Liver (tissue), 9 donors: ENCODE measurements around the gene RAE1. TPM values are rescaled to one million over a fixed set of nuclear protein-coding genes. Genes with fewer than 3 reads are reported as not detected.

Experiments used
- DNase-seq: peaks from one replicate; pipeline ENCODE4 v3.0.0-alpha.2; 2017; ENCODE audit warnings: low spot score
- H3K27ac ChIP-seq, 2 donors: one replicate each; pipeline ENCODE4 v1.7.0; 2013; ENCODE audit warnings: inconsistent platforms in 2 of 2, low read length in 2 of 2, control low read depth in 1 of 2, low read depth in 1 of 2, mild to moderate bottlenecking in 1 of 2
- H3K27me3 ChIP-seq, 4 donors: one replicate each; pipeline versions ENCODE4 v1.6.1 to v1.7.0; 2013; ENCODE audit warnings: low read length in 3 of 4, inconsistent platforms in 1 of 4, mild to moderate bottlenecking in 1 of 4, moderate library complexity in 1 of 4; ENCODE audit not compliant: control insufficient read depth in 4 of 4, insufficient read depth in 4 of 4
- H3K36me3 ChIP-seq, 4 donors: one replicate each; pipeline versions ENCODE4 v1.6.1 to v1.7.0; 2013; ENCODE audit warnings: low read length in 3 of 4, mild to moderate bottlenecking in 3 of 4, low read depth in 1 of 4, moderate library complexity in 1 of 4; ENCODE audit not compliant: control insufficient read depth in 4 of 4, insufficient read depth in 3 of 4
- H3K4me1 ChIP-seq, 4 donors: one replicate each; pipeline versions ENCODE4 v1.6.1 to v1.7.0; 2013; ENCODE audit warnings: low read length in 3 of 4, mild to moderate bottlenecking in 3 of 4, moderate library complexity in 1 of 4; ENCODE audit not compliant: control insufficient read depth in 4 of 4, insufficient read depth in 4 of 4
- H3K4me3 ChIP-seq, 3 donors: one replicate each; pipeline versions ENCODE4 v1.6.1 to v1.7.0; 2013; ENCODE audit warnings: low read length in 3 of 3, control low read depth in 1 of 3, low read depth in 1 of 3, mild to moderate bottlenecking in 1 of 3
- H3K9ac ChIP-seq, 2 donors: one replicate each; pipeline ENCODE4 v1.7.0; 2013; ENCODE audit warnings: low read length in 2 of 2, mild to moderate bottlenecking in 2 of 2, moderate library complexity in 2 of 2, control low read depth in 1 of 2, low read depth in 1 of 2
- H3K9me3 ChIP-seq, 4 donors: one replicate each; pipeline versions ENCODE4 v1.6.1 to v1.7.0; 2013; ENCODE audit warnings: low read length in 3 of 4; ENCODE audit not compliant: control insufficient read depth in 4 of 4
- EGR1 ChIP-seq, 2 donors: IDR thresholded peaks; 2 replicates each; pipeline ENCODE4 v1.6.1; 2016 to 2018; ENCODE audit warnings: antibody characterized with exemption in 2 of 2, low read depth in 2 of 2
- FOXA1 ChIP-seq: IDR thresholded peaks from 2 replicates; pipeline ENCODE4 v1.6.1; 2016; ENCODE audit warnings: antibody characterized with exemption
- FOXA2 ChIP-seq: IDR thresholded peaks from 2 replicates; pipeline ENCODE4 v1.6.1; 2016; ENCODE audit warnings: antibody characterized with exemption
- GABPA ChIP-seq, 2 donors: IDR thresholded peaks in 1 of 2; conservative IDR thresholded peaks in 1 of 2; 2 replicates each; pipeline ENCODE4 v1.6.1; 2016; ENCODE audit warnings: antibody characterized with exemption in 2 of 2, mild to moderate bottlenecking in 1 of 2, moderate library complexity in 1 of 2
- HNF4A ChIP-seq, 2 donors: conservative IDR thresholded peaks; 2 replicates each; pipeline ENCODE4 v1.6.1; 2016; ENCODE audit warnings: antibody characterized with exemption in 2 of 2, mild to moderate bottlenecking in 2 of 2
- HNF4G ChIP-seq: IDR thresholded peaks from 2 replicates; pipeline ENCODE4 v1.6.1; 2016; ENCODE audit warnings: antibody characterized with exemption
- JUND ChIP-seq, 2 donors: IDR thresholded peaks; 2 replicates each; pipeline ENCODE4 v1.6.1; 2016; ENCODE audit warnings: antibody characterized with exemption in 2 of 2
- RAD21 ChIP-seq, 2 donors: IDR thresholded peaks; 2 replicates each; pipeline ENCODE4 v1.6.1; 2016; ENCODE audit warnings: antibody characterized with exemption in 2 of 2, mild to moderate bottlenecking in 2 of 2
- RXRA ChIP-seq, 2 donors: IDR thresholded peaks; 2 replicates each; pipeline ENCODE4 v1.6.1; 2017 to 2018; ENCODE audit warnings: antibody characterized with exemption in 2 of 2, mild to moderate bottlenecking in 1 of 2
- SP1 ChIP-seq: IDR thresholded peaks from 2 replicates; pipeline ENCODE4 v1.6.1; 2018; ENCODE audit warnings: antibody characterized with exemption, mild to moderate bottlenecking
- TAF1 ChIP-seq: conservative IDR thresholded peaks from 2 replicates; pipeline ENCODE4 v1.6.1; 2016; ENCODE audit warnings: antibody characterized with exemption, mild to moderate bottlenecking
- YY1 ChIP-seq: IDR thresholded peaks from 2 replicates; pipeline ENCODE4 v1.6.1; 2016; ENCODE audit warnings: antibody characterized with exemption, mild to moderate bottlenecking
- WGBS: extraction: QIAGEN DNeasy Blood & Tissue Kit; methylation state at CpG from one replicate; pipeline ENCODE4 v1.1.7; 2013; 5-methylcytosine and 5-hydroxymethylcytosine counted together
- polyA plus RNA-seq, 2 donors: library from polyadenylated mRNA; stranded (reverse) in 1 of 2; unstranded in 1 of 2; fragments of 200-250 nt in 1 of 2; fragments of >200 nt in 1 of 2; fragmentation: Nextera tagmentation in 1 of 2; extraction: Ambion mirVana in 1 of 2; gene quantifications; one replicate each; pipeline versions ENCODE4 v1.2.1 to v1.2.3, GENCODE V29; 2013 to 2015
- total RNA-seq, 2 donors: library from RNA; depleted of rRNA; stranded (reverse); fragments of >200 nt; gene quantifications; one replicate each; pipeline ENCODE4 v1.2.3, GENCODE V29; 2014
- TF ChIP-seq, protein P1 (sequence below): IDR thresholded peaks from 2 replicates; pipeline ENCODE4 v1.6.1; 2016; ENCODE audit warnings: antibody characterized with exemption
- TF ChIP-seq, protein P2 (sequence below): IDR thresholded peaks from 2 replicates; pipeline ENCODE4 v1.6.1; 2016; ENCODE audit warnings: antibody characterized with exemption, mild to moderate bottlenecking
- TF ChIP-seq, protein P3 (sequence below): IDR thresholded peaks from 2 replicates; pipeline ENCODE4 v1.6.1; 2016; ENCODE audit warnings: antibody characterized with exemption
- TF ChIP-seq, protein P4 (sequence below): fragments of 150-350 bp; IDR thresholded peaks from 2 replicates; pipeline ENCODE4 v1.5.1; 2017; ENCODE audit warnings: improper control_type of control experiment, low read depth, low read length; ENCODE audit not compliant: missing input control
- donor health status: healthy.
- donor health status: healthy.
- donor health status: healthy.
- donor health status: healthy.
- donor health status: healthy.

RAE1 gene
- total and polyA plus RNA-seq, 4 donors: 10.0 to 15.5 (median 13.5) TPM

DNA sequence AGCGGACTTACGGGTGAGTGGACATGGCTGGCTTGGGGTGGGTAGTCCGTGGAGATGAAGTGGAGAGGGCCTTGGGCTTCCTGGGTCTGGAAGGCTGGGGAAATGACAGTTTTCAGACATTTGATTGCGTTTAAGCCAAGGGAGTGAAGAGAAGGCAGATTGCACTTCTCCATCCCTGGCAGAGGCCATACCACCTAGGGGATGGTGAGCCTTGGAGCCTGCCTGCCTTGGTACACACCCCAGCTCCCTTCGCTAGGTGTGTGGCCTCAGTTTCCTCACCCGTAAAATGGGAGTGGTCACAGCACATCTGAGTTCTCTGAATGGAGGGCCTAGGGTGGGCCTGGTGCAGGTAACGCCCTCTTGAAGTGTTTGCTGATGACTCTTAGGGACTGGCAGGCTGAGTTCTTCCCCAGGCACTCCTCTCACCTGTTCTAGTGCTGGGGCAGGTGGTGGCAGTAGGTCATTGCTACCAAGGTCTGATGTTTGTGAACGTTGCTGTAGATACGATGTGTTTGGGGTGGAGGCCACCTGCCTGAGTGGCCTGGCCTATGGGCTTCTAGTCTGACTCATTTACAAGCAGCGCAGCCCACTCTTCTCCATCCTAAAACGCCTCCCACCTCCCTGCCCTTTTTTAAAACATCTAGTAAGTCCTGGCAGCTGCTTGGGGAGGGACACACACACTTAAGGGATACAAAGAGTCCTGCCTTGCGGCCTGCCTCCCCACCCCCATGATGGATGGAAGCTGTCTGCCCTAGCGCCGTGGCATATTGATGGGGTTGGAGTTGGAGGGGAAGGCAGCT lies 42.5 kb downstream of the RAE1 start:
- peaks cover 5 to 23% (median 16%) of the 10 kb centered on the region in 4 donors for H3K4me1 ChIP-seq
- DNase-seq: no peak
- WGBS: 85% methylated on average over 14 of the region's 14 CpGs

DNA sequence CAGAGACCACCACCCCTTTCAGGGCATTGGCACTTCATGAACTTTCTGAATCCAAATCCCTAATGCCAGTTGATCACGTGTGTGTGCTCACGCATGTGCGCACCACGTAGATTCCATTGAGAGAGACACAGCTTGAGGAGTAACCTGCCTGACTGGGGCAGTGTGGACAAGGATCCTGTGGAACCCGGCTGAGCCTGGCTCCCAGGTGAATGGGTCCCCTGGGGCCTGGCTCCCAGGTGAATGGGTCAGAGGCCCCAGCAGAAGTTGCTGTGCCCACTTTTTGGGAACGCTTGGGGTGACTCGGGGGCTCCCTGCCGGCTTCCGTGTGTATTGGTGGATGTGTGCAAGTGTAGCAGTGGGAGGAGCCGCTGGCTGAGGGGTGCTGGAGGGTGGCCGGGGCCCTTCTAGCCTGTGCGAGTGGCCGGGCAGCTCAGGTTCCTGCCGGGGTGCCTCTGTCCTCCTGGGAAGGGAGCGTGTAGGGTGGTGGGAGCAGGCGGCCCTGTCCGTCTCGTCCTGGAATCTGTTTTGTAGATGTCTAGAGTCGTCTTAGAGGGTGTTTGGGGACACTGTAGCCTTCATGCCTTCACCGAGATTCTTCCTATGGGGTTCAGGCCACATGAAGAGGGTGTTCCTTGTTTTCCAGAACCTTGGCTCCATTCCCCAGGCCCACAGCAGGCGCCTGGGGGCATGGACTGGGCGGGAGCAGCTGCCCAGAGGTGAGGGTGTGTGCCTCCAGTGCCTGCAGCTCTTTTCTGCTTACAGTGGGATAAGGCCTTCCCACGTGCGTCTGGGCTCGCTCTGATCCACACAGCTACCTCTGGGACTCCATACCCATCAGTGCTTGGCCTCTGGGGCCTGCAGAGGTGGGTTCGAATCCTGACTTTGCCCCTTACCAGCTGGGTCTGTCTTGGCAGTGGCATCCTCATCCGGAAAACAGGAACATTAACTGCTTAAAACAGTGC lies 43.3 kb downstream of the RAE1 start:
- no peak for DNase-seq
- Histone ChIP-seq H3K4me1 (peaks cover 7 to 30% (median 17%) of the 10 kb centered on the region in 4 donors), H3K4me3 (no peak overlapping the region), H3K9ac (no peak overlapping the region), H3K27ac (no peak overlapping the region), H3K9me3 (no peaks in the 10 kb centered on the region), H3K27me3 (no peaks in the 10 kb centered on the region), H3K36me3 (peaks cover 5 to 15% (median 8%) of the 10 kb centered on the region in 4 donors)
- TF ChIP-seq SP1 (no peak), RAD21 (IDR thresholded peaks at IDR 0.05) (no peak), FOXA1 (no peak), EGR1 (IDR thresholded peaks at IDR 0.05; ENCODE audit: low read depth in 2 of 2) (no peak), HNF4A (conservative IDR thresholded peaks at IDR 0.05) (no peak), GABPA (IDR thresholded peaks at IDR 0.05 in 1 of 2, conservative IDR thresholded peaks at IDR 0.05 in 1 of 2) (no peak), FOXA2 (no peak), JUND (IDR thresholded peaks at IDR 0.05) (no peak), YY1 (no peak), RXRA (IDR thresholded peaks at IDR 0.05) (no peak), HNF4G (no peak), TAF1 (no peak)
- TF ChIP-seq, protein P1, sequence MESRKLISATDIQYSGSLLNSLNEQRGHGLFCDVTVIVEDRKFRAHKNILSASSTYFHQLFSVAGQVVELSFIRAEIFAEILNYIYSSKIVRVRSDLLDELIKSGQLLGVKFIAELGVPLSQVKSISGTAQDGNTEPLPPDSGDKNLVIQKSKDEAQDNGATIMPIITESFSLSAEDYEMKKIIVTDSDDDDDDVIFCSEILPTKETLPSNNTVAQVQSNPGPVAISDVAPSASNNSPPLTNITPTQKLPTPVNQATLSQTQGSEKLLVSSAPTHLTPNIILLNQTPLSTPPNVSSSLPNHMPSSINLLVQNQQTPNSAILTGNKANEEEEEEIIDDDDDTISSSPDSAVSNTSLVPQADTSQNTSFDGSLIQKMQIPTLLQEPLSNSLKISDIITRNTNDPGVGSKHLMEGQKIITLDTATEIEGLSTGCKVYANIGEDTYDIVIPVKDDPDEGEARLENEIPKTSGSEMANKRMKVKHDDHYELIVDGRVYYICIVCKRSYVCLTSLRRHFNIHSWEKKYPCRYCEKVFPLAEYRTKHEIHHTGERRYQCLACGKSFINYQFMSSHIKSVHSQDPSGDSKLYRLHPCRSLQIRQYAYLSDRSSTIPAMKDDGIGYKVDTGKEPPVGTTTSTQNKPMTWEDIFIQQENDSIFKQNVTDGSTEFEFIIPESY: no peak
- TF ChIP-seq, protein P2, sequence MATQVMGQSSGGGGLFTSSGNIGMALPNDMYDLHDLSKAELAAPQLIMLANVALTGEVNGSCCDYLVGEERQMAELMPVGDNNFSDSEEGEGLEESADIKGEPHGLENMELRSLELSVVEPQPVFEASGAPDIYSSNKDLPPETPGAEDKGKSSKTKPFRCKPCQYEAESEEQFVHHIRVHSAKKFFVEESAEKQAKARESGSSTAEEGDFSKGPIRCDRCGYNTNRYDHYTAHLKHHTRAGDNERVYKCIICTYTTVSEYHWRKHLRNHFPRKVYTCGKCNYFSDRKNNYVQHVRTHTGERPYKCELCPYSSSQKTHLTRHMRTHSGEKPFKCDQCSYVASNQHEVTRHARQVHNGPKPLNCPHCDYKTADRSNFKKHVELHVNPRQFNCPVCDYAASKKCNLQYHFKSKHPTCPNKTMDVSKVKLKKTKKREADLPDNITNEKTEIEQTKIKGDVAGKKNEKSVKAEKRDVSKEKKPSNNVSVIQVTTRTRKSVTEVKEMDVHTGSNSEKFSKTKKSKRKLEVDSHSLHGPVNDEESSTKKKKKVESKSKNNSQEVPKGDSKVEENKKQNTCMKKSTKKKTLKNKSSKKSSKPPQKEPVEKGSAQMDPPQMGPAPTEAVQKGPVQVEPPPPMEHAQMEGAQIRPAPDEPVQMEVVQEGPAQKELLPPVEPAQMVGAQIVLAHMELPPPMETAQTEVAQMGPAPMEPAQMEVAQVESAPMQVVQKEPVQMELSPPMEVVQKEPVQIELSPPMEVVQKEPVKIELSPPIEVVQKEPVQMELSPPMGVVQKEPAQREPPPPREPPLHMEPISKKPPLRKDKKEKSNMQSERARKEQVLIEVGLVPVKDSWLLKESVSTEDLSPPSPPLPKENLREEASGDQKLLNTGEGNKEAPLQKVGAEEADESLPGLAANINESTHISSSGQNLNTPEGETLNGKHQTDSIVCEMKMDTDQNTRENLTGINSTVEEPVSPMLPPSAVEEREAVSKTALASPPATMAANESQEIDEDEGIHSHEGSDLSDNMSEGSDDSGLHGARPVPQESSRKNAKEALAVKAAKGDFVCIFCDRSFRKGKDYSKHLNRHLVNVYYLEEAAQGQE: no peak
- TF ChIP-seq, protein P3, sequence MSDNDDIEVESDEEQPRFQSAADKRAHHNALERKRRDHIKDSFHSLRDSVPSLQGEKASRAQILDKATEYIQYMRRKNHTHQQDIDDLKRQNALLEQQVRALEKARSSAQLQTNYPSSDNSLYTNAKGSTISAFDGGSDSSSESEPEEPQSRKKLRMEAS: no peak
- TF ChIP-seq, protein P4, sequence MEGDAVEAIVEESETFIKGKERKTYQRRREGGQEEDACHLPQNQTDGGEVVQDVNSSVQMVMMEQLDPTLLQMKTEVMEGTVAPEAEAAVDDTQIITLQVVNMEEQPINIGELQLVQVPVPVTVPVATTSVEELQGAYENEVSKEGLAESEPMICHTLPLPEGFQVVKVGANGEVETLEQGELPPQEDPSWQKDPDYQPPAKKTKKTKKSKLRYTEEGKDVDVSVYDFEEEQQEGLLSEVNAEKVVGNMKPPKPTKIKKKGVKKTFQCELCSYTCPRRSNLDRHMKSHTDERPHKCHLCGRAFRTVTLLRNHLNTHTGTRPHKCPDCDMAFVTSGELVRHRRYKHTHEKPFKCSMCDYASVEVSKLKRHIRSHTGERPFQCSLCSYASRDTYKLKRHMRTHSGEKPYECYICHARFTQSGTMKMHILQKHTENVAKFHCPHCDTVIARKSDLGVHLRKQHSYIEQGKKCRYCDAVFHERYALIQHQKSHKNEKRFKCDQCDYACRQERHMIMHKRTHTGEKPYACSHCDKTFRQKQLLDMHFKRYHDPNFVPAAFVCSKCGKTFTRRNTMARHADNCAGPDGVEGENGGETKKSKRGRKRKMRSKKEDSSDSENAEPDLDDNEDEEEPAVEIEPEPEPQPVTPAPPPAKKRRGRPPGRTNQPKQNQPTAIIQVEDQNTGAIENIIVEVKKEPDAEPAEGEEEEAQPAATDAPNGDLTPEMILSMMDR: no peak
- WGBS: 90% methylated on average over 27 of the region's 27 CpGs

More for the DNA sequence above, 42.5 kb downstream of the RAE1 start:
- peaks cover 5 to 15% (median 8%) of the 10 kb centered on the region in 4 donors for H3K36me3 ChIP-seq
- no peak overlapping the region for H3K9ac ChIP-seq
- H3K4me3 ChIP-seq: no peak overlapping the region
- no peak for TF ChIP-seq EGR1 (IDR thresholded peaks at IDR 0.05; ENCODE audit: low read depth in 2 of 2)
- TF ChIP-seq JUND (IDR thresholded peaks at IDR 0.05): no peak
- TF ChIP-seq, protein P4: no peak
- TF ChIP-seq GABPA (IDR thresholded peaks at IDR 0.05 in 1 of 2, conservative IDR thresholded peaks at IDR 0.05 in 1 of 2): no peak
- H3K27ac ChIP-seq: no peak overlapping the region
- no peaks in the 10 kb centered on the region for H3K27me3 ChIP-seq
- H3K9me3 ChIP-seq: no peaks in the 10 kb centered on the region
